ENCODE measurements around the gene TRIM74. TPM values are rescaled to one million over a fixed set of nuclear protein-coding genes. Genes with fewer than 3 reads are reported as not detected.
"Not testable (repeated sequence)": the region's sequence is repeated elsewhere in the genome, so short reads cannot be mapped to it uniquely, and the experiment has no call there.

Gene TRIM74
- total and polyA plus RNA-seq, 7 donors, result 0.06 to 0.36 (median 0.20) TPM; not detected in 3

DNA sequence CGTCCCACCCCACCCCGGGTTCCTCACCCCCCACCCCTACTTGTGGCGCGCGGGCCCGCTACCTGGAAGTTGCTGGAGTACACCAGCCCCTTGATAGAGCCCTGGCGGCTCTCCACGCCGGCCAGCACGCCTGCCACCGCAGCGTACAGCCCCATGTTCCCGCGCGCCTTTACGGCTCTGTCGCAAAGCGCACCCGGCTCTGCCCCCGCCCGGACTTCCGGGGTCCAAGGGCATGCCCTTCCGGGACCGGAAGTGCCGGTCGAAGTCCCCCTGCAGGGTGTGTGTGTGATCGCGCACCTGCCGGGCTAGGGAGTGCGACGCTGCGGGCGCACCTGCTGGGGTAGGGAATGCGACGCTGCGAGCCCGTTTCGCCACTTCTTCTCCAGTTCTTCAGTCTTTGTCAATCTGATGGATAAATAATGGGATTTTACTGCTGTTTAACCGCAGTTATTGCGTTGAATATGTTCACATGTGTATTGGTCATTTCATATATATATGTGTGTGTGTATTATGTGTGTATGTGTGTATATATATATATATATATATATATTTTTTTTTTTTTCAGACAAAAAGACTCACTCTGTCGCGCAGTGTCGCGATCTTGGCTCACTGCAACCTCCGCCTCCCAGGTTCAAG lies 14.6 kb downstream of the TRIM74 start:
- ATAC-seq (peak; percentile 96 to 97 (median 96)), DNase-seq (peak in 1 of 2 donors; percentile 58)
- H3K27me3 ChIP-seq (ENCODE audit: insufficient read depth in 3 of 3, low read length in 2 of 3); H3K9me3 ChIP-seq; H3K4me1 ChIP-seq; H3K36me3 ChIP-seq (ENCODE audit: insufficient read depth in 1 of 2, low read depth in 1 of 2); intact Hi-C loops (cut with DNase I): not testable (repeated sequence)
- WGBS, 3 donors, result 2 to 23% (median 6%) methylated on average over 2 to 13 of the region's 45 CpGs
- H3K27ac ChIP-seq, result peak overlapping the region; percentile 46
- H3K4me3 ChIP-seq, result peak overlapping the region; percentile 58

DNA sequence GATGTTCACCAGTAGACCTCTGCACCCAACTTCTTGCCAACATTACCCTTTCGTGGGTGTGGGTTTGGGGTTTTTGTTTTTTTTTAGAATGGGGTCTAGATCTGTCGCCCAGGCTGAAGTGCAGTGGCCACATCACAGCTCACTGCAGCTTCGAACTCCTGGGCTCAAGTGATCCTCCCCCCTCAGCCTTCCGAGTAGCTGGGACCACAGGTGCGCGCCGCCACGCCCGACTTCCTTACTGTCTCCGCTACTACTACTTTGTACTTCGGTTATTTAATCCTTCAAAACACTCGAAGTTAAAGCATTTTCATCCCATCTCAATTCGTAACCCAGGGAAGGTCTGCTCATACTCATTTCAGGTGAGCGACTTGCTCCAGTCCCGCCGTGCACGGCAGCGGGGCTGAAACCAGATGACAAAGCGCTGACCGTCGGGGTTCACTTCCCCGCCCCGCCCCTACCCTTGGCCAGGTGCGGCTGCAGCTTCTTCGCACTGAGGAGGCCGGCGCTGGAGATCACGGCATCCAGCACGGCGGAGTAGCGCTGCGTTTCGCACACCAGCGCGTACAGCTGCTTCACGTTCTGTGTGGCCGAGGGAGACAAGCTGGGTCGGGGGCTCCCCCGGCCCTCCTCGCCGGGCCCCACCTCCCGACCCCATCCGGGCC lies 15.2 kb downstream of the TRIM74 start:
- H3K9me3 ChIP-seq; H3K4me1 ChIP-seq; DNase-seq; H3K36me3 ChIP-seq (ENCODE audit: insufficient read depth in 1 of 2, low read depth in 1 of 2); intact Hi-C loops (cut with DNase I); H3K27ac ChIP-seq; H3K27me3 ChIP-seq (ENCODE audit: insufficient read depth in 3 of 3, low read length in 2 of 3): not testable (repeated sequence)
- peak; percentile 45 to 67 (median 56) for ATAC-seq
- WGBS, 3 donors, result 1 to 14% (median 10%) methylated on average over 1 to 5 of the region's 43 CpGs
- peak overlapping the region; percentile 58 for H3K4me3 ChIP-seq

DNA sequence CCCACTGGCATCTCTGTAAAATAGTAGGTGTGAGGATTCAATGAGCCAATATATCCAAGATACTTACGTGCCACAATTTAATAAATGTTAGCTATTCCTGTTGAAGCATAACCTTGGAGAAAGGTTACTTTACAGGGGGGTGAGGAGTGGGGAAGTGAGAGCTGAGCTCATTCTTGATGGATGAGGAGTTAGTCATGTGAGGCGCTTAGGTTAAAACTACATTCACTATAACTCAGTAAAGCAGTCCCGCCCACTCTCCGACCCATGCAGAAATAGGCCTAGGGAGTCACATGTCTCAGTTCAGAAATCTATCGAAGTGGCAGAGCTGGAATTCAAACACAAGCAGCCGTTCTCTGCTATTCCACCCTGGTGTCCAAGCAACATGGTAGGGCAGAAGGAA lies 18.8 kb downstream of the TRIM74 start:
- H3K27me3 ChIP-seq (ENCODE audit: insufficient read depth in 3 of 3, low read length in 2 of 3); H3K27ac ChIP-seq; DNase-seq; H3K4me1 ChIP-seq; intact Hi-C loops (cut with DNase I); ATAC-seq; H3K4me3 ChIP-seq; H3K9me3 ChIP-seq: not testable (repeated sequence)
- H3K36me3 ChIP-seq (ENCODE audit: insufficient read depth in 1 of 2, low read depth in 1 of 2), result peaks cover 0 to 26% of the 10 kb centered on the region in 2 donors
- 63% methylated on average over 3 of the region's 6 CpGs; no CpG with 5 or more reads in 2 of the 3 donors for WGBS, 3 donors

DNA sequence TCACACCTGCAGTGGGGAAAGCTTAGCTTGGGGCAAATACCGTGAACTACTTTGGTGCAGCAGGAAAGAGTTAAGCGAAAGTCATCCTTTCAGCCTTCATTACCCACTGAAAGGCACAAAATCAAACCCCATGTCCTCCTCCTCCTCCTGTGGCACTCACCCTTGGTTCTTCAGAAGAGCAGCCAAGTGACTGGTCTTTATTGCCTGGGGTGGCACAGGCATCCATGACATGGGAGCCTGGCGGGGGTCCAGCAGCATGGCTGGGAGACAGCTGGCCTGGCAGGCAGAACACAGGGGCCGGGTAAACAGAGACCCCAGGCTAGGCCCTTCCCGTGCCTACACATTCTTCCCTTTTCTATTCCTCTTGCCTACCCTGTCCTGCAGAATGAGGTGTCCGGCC lies 19.6 kb downstream of the TRIM74 start:
- H3K27ac ChIP-seq; H3K4me3 ChIP-seq; H3K4me1 ChIP-seq; H3K9me3 ChIP-seq; H3K27me3 ChIP-seq (ENCODE audit: insufficient read depth in 3 of 3, low read length in 2 of 3); intact Hi-C loops (cut with DNase I): not testable (repeated sequence)
- H3K36me3 ChIP-seq (ENCODE audit: insufficient read depth in 1 of 2, low read depth in 1 of 2), result peaks cover 0 to 26% of the 10 kb centered on the region in 2 donors
- DNase-seq (peak; percentile 50 to 74), ATAC-seq (peak in 2 of 4 donors; percentile 13 to 20)
- 38 to 45% (median 44%) methylated on average over 3 to 4 of the region's 6 CpGs for WGBS, 3 donors

DNA sequence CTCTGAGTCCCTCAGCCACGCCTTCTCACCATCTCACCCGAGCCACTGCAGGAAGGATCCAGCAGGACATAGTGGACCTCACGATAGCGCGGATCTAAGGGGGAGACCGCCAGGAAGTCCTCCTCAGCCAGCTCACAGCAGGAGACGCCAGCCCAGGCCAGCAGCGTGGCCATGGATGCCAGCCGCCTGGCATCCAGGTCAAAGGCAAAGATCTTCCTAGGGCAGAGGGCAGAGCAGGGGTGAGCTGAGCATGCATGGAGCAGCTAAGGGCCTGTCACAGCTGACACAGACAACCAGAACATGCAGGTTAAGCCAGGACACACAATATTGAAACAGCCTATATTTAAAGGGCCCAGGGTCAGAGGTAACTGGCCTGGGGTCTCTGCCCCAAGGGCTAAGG lies 20.0 kb downstream of the TRIM74 start:
- ATAC-seq; intact Hi-C loops (cut with DNase I); H3K27ac ChIP-seq; H3K9me3 ChIP-seq; H3K4me3 ChIP-seq; H3K4me1 ChIP-seq; H3K27me3 ChIP-seq (ENCODE audit: insufficient read depth in 3 of 3, low read length in 2 of 3): not testable (repeated sequence)
- DNase-seq, result peak in 1 of 2 donors; percentile 9
- 40 to 67% (median 49%) methylated on average over 5 to 9 of the region's 9 CpGs for WGBS, 3 donors
- peaks cover 0 to 26% of the 10 kb centered on the region in 2 donors for H3K36me3 ChIP-seq (ENCODE audit: insufficient read depth in 1 of 2, low read depth in 1 of 2)

DNA sequence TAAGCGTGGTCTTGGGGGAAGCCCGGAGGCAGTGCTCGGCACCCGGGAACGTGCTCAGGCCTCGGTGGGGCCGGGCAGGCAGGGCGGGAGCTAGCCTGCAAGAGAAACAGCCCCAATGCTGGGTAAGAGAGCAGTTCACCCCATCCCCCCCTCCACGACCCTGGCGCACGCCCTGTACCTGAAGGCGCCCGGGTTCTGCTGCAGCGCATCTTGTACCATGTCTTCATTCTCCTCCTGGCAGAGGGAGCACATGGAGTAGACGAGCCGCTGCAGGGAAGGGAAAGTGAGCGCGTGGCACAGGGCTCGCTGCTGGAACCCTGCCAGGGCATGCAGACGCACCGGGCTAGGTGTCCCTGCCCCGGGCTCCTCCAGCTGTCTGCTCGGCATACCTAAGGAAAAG lies 20.6 kb downstream of the TRIM74 start:
- H3K27me3 ChIP-seq (ENCODE audit: insufficient read depth in 3 of 3, low read length in 2 of 3); H3K4me3 ChIP-seq; H3K4me1 ChIP-seq; intact Hi-C loops (cut with DNase I); H3K9me3 ChIP-seq; H3K27ac ChIP-seq: not testable (repeated sequence)
- H3K36me3 ChIP-seq (ENCODE audit: insufficient read depth in 1 of 2, low read depth in 1 of 2), result peaks cover 0 to 26% of the 10 kb centered on the region in 2 donors
- ATAC-seq (peak; percentile 7 to 46 (median 16)), DNase-seq (peak in 1 of 2 donors; percentile 23)
- WGBS, 3 donors, result 55 to 73% (median 58%) methylated on average over 15 to 18 of the region's 23 CpGs

DNA sequence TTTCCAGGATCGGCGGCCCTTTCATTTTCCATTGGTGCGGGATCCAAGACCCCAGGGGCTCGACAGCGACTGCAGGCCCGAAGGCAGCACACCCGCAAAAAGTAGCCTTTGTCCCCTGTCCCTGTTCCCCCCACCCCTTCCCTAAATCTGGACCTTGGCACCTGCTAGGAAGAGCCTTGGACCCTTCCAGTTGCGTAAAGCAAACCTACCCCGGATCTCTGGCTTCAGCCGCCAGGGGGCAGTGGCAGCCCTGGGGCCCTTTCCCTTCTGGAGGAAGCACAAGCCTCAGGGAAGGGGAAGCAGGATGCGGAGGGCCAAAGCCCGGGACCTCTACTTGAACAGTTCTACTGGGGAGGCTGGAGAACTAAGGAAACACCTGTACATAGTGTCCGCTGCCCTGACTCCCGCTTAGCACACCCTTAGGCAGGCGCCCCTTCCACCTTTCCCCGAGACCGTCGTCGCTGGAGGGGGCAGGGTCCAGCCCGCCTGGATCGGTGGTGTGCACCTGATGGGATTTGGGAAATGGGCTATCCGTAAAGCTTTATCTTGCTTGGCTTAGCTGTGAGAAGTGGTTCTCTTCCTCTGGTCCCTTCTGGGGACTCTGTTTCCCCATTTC lies 23.0 kb downstream of the TRIM74 start:
- peaks cover 0 to 26% of the 10 kb centered on the region in 2 donors for H3K36me3 ChIP-seq (ENCODE audit: insufficient read depth in 1 of 2, low read depth in 1 of 2)
- H3K27me3 ChIP-seq (ENCODE audit: insufficient read depth in 3 of 3, low read length in 2 of 3); intact Hi-C loops (cut with DNase I); H3K9me3 ChIP-seq; H3K27ac ChIP-seq; H3K4me1 ChIP-seq; H3K4me3 ChIP-seq; DNase-seq: not testable (repeated sequence)
- TF ChIP-seq, protein P1, sequence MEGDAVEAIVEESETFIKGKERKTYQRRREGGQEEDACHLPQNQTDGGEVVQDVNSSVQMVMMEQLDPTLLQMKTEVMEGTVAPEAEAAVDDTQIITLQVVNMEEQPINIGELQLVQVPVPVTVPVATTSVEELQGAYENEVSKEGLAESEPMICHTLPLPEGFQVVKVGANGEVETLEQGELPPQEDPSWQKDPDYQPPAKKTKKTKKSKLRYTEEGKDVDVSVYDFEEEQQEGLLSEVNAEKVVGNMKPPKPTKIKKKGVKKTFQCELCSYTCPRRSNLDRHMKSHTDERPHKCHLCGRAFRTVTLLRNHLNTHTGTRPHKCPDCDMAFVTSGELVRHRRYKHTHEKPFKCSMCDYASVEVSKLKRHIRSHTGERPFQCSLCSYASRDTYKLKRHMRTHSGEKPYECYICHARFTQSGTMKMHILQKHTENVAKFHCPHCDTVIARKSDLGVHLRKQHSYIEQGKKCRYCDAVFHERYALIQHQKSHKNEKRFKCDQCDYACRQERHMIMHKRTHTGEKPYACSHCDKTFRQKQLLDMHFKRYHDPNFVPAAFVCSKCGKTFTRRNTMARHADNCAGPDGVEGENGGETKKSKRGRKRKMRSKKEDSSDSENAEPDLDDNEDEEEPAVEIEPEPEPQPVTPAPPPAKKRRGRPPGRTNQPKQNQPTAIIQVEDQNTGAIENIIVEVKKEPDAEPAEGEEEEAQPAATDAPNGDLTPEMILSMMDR (IDR thresholded peaks at IDR 0.05), result peak; percentile 27
- ATAC-seq, result peak in 3 of 4 donors; percentile 26 to 57 (median 44)
- WGBS, 3 donors, result 79 to 85% (median 80%) methylated on average over 19 to 21 of the region's 22 CpGs

DNA sequence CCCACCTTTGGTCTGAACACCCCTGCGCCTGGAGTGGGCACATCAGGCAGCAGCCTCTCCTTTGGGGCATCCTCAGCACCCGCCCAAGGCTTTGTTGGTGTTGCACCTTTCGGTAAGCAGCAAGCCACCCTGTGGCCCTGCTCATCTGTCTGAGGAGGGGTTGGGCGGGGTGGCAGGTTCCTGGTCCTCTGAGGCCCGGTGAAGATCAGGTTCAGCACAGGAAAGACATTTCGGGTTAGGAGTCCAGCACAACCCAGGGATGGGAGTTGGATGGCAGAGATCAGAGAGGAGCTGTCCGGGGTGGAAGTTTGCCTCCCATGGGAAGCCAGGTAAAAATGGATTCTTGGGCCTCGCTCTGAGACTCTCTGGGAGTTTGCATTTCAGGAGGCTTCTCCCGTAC lies 23.7 kb downstream of the TRIM74 start:
- H3K36me3 ChIP-seq (ENCODE audit: insufficient read depth in 1 of 2, low read depth in 1 of 2), result peaks cover 0 to 26% of the 10 kb centered on the region in 2 donors
- H3K4me3 ChIP-seq; intact Hi-C loops (cut with DNase I); H3K27ac ChIP-seq; H3K27me3 ChIP-seq (ENCODE audit: insufficient read depth in 3 of 3, low read length in 2 of 3); H3K4me1 ChIP-seq; ATAC-seq; H3K9me3 ChIP-seq; DNase-seq: not testable (repeated sequence)
- WGBS, 3 donors, result 82 to 90% (median 86%) methylated on average over 6 to 8 of the region's 9 CpGs

DNA sequence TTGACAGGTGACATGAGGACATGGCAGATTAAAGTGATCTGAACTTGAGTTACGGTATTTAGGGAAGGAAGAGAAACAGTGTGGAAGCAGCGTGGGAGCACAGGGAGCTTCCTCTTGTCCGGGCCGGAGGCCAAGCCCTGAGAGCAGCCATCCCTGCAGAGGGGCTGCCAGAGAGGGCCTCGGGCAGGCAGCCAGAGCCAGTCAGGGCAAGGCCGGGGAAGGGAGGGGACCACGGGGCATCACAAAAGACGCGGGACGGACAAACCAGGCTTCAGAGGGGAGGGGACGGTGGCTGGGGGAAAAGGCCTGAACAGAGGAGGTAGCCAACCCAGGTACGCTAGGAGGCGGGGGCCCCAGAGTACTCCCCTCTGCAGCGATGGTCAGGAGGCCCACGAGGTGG lies 24.3 kb downstream of the TRIM74 start:
- DNase-seq; H3K27me3 ChIP-seq (ENCODE audit: insufficient read depth in 3 of 3, low read length in 2 of 3); H3K4me3 ChIP-seq; H3K9me3 ChIP-seq; H3K27ac ChIP-seq; intact Hi-C loops (cut with DNase I); H3K4me1 ChIP-seq: not testable (repeated sequence)
- WGBS, 3 donors, result 23 to 36% (median 33%) methylated on average over 2 to 10 of the region's 15 CpGs
- ATAC-seq, result peak in 1 of 4 donors; percentile 8
- H3K36me3 ChIP-seq (ENCODE audit: insufficient read depth in 1 of 2, low read depth in 1 of 2), result peaks cover 0 to 27% of the 10 kb centered on the region in 2 donors

DNA sequence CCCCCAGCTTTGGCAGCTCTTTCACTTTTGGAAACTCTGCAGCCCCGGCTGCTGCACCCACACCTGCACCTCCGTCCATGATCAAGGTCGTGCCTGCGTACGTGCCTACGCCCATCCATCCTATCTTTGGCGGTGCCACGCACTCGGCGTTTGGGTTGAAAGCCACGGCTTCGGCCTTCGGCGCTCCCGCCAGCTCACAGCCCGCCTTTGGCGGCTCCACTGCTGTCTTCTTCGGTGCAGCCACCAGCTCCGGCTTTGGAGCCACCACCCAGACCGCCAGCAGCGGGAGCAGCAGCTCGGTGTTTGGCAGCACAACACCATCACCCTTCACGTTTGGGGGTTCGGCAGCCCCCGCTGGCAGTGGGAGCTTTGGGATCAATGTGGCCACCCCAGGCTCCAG lies 26.3 kb downstream of the TRIM74 start:
- intact Hi-C loops (cut with DNase I); H3K4me1 ChIP-seq; ATAC-seq; H3K27me3 ChIP-seq (ENCODE audit: insufficient read depth in 3 of 3, low read length in 2 of 3); H3K27ac ChIP-seq; DNase-seq; H3K4me3 ChIP-seq; H3K9me3 ChIP-seq: not testable (repeated sequence)
- WGBS, 3 donors, result 97 to 99% (median 98%) methylated on average over 18 to 23 of the region's 25 CpGs
- H3K36me3 ChIP-seq (ENCODE audit: insufficient read depth in 1 of 2, low read depth in 1 of 2), result peaks cover 0 to 30% of the 10 kb centered on the region in 2 donors

Data from psoas muscle (tissue), 8 donors.